NCI-H345 treated with DMSO at 0.1 percent for 48 hours (cell line): ENCODE measurements around the gene SLC6A3.

ENCODE experiments used
- DNase-seq: peaks from one replicate; lab custom pipeline; 2025; ENCODE audit not compliant: unreplicated experiment; lab: John Stamatoyannopoulos, UW

Gene SLC6A3

GRCh38 chr5:1445313-1445688, at the start of gene SLC6A3:
Gene SLC6A3, minus strand, starts transcription at chr5:1445440. Its CDS starts 2,243 bp downstream, at chr5:1443197.
- DNase-seq = peak; percentile 24

- DNase-seq = no peak
Measured at GRCh38 chr5:1493941-1494340, 48.7 kb upstream of the SLC6A3 start.

DNA sequence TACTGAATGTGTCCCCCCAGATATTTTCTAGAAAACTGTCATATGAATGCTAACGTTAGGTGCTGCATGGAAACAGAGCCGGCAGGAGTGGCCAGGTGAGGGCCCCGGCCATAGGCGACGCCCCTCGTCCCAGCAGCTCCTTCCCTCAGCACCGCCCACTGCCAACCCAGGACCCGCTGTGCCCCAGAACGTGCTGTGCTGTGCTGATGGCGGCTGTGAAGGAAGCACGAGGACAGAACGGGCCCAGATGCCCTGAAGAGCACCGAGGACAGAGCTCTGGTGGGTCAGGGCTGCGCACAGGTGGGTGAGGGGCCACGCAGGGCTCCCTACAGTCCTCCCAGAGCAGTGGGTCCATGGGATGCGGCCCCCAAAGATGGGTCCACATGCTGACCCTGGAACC, 48.2 kb upstream of the SLC6A3 start:
- no peak for DNase-seq

GRCh38 chr5:1492757-1493156, 47.5 kb upstream of the SLC6A3 start:
- DNase-seq = no peak

DNA sequence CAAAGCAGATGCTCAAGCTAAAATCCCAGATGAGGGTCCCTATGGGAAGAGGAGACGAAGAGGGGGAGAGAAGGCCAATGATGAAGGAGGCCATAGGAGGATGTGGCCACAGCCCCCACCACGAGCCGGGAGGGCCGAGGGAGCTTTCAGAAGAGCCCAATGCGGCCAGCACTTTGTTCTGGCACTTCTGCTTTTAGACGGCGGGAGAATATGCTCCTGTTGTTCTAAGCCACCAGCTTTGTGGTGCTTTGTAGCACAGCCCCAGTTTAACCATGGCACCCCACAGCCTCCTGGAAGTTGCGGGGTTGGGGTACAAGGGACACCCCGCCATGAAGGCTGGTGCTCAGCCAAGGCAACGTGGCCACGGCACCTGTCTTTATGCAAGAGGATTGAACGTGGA, 45.1 kb upstream of the SLC6A3 start:
- DNase-seq = no peak

DNA sequence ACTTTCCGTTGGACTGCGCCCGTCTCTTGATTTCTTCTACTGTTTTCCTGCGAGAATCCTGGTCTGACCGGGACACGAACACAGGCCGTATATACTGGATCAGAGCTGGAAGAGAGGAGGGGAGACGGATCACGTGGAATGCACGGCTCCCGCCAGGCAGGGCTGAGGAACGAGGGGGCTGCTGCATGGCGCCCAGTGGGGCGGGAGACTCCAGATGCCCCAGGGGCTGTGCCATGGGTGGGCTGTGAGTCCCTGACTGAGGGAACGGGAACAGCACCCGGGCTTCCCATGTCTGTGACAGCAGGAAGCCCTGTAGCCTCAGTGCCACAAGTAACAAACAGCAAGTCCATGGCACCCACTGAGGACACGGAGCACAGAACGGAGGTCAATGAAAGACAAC, 44.5 kb upstream of the SLC6A3 start:
- DNase-seq = no peak

DNA sequence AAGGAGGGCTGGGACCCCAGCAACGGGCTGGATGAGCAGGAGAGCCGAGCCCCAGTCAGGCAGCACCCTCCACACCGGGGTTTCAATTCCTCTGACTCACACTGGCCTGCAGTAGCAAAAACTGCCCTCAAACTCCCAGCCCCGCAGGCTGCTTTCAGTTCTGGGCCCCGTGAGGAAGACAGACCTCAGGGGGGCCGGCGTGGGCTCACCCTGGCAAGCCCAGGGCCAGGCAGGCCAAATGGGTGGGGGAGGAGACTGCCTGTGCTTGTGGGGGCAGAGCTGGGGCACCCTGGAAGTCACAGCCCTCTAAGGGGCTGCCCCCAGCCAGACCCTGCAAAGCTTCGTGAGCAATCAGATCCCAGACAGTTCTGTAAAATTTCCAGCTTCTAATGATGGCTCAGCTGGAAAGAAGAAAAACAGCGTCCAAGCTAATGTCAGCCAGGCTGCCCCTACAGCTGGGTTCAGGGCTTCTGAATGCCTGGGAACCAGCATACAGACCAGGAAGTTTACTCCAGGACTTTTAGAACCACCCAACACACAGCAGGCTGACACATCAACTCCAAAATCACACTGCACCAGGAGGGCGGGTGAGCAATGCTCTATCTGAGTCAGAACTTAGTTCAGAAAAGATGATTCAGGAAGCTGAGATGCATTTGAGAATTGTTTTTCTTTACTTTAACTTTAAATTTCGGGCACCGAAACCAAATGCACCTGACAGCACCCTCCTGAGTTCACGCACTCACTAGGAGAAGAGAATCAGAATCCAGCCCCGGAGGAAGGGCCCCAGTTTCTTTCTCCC, 43.8 kb upstream of the SLC6A3 start:
- no peak for DNase-seq

GRCh38 chr5:1487079-1487764, 42.0 kb upstream of the SLC6A3 start:
- no peak for DNase-seq

- DNase-seq = no peak
Measured at GRCh38 chr5:1486271-1486670, 41.0 kb upstream of the SLC6A3 start.

GRCh38 chr5:1485579-1486118, 40.4 kb upstream of the SLC6A3 start:
- no peak for DNase-seq

DNA sequence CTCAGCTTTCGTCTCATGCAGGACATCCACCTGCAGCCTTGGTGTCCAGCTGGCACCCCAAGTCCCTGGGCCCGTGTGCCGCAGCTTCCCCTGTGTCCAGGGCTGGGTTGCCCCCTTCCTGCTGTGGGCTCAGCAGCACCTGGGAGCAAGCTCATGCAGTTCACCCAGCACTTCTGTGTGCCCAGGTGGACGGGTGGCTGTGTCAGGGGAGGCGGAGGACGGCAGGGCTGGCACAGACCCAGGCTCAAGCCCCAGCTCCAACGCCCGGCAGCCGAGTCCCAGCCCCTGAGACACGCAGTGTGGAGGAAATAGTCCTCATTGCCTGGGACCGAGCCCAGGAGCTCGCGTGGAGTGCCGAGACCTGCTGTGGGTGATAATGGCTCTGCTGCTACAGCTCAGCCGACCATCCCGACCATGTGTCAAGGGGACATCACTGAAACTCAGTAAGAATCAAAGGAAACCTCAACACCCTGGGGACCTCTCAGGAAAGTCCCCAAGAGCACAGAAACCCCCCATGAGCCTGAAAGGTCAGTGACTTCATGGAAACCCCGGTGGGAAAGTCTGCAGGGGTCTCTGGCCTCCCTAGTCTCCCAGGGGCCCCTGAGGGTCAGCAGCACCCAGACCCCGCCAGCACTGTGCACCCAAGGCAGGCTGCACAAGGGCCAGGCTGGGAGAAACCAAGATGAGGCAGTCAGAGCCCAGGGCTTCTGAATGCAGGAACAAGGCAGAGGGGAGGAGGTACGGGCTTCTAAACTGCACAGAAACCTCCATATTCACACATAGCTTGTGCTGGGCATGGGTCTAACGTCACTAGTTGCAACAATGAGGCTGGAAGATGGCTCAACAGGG, 39.7 kb upstream of the SLC6A3 start:
- DNase-seq = no peak

GRCh38 chr5:1483856-1484729, 38.9 kb upstream of the SLC6A3 start:
- DNase-seq = no peak

DNA sequence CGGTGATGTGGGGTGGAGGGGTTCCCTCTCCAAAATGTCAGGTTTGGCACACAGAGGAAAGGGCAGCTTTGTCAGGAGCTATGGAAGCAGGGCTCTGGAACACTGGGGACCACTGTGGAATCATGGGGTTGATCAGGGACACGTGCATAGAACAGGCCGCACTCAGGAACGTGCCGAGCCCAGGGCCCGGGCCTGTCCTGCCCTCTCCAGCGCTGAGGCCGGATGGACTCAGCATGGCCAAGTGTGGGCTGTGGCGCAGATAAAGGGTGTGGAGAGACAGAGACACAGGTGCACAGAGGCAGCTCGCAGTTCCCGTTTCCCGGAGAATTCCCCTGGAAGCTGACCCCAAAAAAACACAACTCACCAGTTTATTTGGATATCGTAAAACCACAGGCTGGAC, 37.8 kb upstream of the SLC6A3 start:
- no peak for DNase-seq

GRCh38 chr5:1481959-1482331, 36.7 kb upstream of the SLC6A3 start:
- DNase-seq = no peak

GRCh38 chr5:1481266-1481958, 36.2 kb upstream of the SLC6A3 start:
- no peak for DNase-seq

- no peak for DNase-seq
Measured at GRCh38 chr5:1480806-1481205, 35.6 kb upstream of the SLC6A3 start.

- DNase-seq = no peak
Measured at GRCh38 chr5:1480217-1480616, 35.0 kb upstream of the SLC6A3 start.

GRCh38 chr5:1479581-1480188, 34.4 kb upstream of the SLC6A3 start:
- DNase-seq = no peak

- no peak for DNase-seq
Measured at GRCh38 chr5:1479066-1479465, 33.8 kb upstream of the SLC6A3 start.
